Esophagus squamous epithelium (tissue), 4 donors: Measurements from ENCODE around the gene CPLANE2.
A peak's percentile ranks its signal among the peaks of the same experiment; 100 is the strongest.

Source experiments
- POLR2A ChIP-seq, 4 donors: fragments of 450-650 bp; IDR thresholded peaks; one replicate each; pipeline ENCODE4 v1.6.1; 2017; ENCODE audit warnings: antibody characterized with exemption in 4 of 4, mild to moderate bottlenecking in 4 of 4, moderate library complexity in 3 of 4
- TF ChIP-seq, protein P1 (sequence below), 6 experiments: fragments of 450-650 bp in 4 of 6; fragments of 200-600 bp in 2 of 6; sonication (generic) in 2 of 6; IDR thresholded peaks; one replicate each; pipeline ENCODE4 v1.5.1; 2016 to 2019; ENCODE audit warnings: antibody characterized with exemption in 6 of 6, mild to moderate bottlenecking in 4 of 6, moderate library complexity in 4 of 6

DNA sequence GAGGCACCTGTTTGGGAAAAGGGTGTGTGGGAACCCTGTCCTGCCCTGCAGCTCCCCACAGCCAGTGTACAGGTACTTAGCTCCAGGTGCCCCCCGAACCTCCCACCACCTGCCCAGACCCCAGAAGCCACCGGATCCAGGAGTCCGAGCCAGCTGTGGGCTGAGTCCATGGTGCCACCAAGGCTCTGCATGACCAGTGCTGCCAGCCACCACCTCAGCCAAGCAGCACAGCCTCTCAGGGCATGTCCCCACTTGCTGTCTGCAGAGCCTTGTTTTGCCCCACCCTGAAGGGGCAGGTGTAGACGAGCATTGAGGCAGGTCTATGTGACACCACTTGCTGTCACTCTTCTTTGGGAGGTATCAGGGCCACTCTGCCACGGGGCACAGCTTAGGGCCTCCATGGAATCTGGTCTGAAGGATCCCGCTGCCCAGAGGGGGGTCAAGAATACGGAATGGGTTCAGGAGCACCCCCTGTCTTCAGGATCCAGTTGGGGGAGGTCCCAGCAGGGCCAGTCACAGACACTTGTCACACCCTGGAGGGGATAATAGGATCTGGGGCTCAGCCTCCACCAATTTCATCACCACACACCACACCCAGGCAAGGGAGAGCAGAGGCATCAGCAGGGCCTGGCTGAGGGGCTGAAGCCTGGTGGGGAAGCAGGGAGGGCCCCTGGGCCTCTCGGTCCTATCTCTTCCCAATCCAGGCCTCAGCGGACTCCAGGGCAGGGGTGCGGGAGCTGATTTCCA is 52.3 kb downstream of the CPLANE2 start:
- no peak for TF ChIP-seq POLR2A (IDR thresholded peaks at IDR 0.05)
- TF ChIP-seq, protein P1, sequence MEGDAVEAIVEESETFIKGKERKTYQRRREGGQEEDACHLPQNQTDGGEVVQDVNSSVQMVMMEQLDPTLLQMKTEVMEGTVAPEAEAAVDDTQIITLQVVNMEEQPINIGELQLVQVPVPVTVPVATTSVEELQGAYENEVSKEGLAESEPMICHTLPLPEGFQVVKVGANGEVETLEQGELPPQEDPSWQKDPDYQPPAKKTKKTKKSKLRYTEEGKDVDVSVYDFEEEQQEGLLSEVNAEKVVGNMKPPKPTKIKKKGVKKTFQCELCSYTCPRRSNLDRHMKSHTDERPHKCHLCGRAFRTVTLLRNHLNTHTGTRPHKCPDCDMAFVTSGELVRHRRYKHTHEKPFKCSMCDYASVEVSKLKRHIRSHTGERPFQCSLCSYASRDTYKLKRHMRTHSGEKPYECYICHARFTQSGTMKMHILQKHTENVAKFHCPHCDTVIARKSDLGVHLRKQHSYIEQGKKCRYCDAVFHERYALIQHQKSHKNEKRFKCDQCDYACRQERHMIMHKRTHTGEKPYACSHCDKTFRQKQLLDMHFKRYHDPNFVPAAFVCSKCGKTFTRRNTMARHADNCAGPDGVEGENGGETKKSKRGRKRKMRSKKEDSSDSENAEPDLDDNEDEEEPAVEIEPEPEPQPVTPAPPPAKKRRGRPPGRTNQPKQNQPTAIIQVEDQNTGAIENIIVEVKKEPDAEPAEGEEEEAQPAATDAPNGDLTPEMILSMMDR (IDR thresholded peaks at IDR 0.05): peak in 2 of 6 experiments; percentile 16 to 36
